ENCODE data around the gene ROR1.

DNA sequence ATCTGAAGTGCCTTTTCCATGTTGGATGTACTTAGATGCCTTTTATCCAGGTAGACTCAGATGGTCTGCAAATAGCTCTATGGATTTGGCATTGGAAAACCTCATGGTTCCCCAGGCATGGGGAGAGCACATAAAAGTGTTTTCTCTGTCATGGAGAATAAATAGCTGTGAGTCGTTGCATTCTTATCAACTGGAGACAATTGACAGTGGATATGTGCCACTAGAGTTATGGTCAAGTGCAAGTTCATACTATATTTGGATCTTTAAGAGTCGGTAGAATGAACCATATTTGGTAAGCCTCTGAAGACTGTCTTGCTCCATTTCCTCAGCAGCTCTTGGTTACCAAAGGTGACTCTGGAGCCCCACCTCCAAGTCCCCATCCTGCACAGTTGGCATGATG is 83.7 kb downstream of the ROR1 start:
- TF ChIP-seq, protein P1, sequence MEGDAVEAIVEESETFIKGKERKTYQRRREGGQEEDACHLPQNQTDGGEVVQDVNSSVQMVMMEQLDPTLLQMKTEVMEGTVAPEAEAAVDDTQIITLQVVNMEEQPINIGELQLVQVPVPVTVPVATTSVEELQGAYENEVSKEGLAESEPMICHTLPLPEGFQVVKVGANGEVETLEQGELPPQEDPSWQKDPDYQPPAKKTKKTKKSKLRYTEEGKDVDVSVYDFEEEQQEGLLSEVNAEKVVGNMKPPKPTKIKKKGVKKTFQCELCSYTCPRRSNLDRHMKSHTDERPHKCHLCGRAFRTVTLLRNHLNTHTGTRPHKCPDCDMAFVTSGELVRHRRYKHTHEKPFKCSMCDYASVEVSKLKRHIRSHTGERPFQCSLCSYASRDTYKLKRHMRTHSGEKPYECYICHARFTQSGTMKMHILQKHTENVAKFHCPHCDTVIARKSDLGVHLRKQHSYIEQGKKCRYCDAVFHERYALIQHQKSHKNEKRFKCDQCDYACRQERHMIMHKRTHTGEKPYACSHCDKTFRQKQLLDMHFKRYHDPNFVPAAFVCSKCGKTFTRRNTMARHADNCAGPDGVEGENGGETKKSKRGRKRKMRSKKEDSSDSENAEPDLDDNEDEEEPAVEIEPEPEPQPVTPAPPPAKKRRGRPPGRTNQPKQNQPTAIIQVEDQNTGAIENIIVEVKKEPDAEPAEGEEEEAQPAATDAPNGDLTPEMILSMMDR (IDR thresholded peaks at IDR 0.05): no peak
- TF ChIP-seq EZH2phosphoT487 (IDR thresholded peaks at IDR 0.05): no peak

Measured in neural progenitor cell (in vitro differentiated cells).